GM12891 (cell line): ENCODE data around the gene ARHGAP19.

ENCODE experiments used
- POLR2A ChIP-seq: IDR thresholded peaks from 2 replicates; pipeline ENCODE4 v1.6.1; 2011; ENCODE audit warnings: low read depth, low read length, control low read depth
- POLR2AphosphoS5 ChIP-seq: IDR thresholded peaks from 2 replicates; pipeline ENCODE4 v1.6.1; 2011; ENCODE audit warnings: low read depth, low read length, control low read depth
- POU2F2 ChIP-seq: IDR thresholded peaks from 2 replicates; pipeline ENCODE4 v1.6.1; 2011; ENCODE audit warnings: low read depth, mild to moderate bottlenecking, control low read depth, low read length, moderate library complexity
- TAF1 ChIP-seq: IDR thresholded peaks from 2 replicates; pipeline ENCODE4 v1.6.1; 2011; ENCODE audit warnings: low read depth, low read length, control low read depth

DNA sequence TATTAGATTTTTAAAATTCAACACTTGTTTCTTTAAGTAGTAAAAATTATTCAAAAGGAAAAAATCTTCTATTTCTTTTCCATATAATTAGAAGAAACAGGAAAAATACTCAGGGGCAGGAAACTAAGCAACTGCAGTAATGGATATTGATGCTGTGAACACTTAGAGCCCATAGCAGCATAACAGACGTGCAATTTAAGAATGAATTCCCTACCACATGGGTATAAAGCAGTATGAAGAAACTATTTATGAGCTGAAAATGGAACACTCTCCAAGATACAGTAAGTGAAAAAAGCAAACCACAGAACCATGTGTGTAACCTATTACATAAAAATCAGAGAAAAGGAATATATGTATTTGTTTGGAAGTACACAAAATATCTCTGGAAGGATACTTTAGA is 30.8 kb downstream of the ARHGAP19 start:
- TF ChIP-seq POLR2AphosphoS5 = no peak
- no peak for TF ChIP-seq TAF1
- TF ChIP-seq POLR2A = no peak
- no peak for TF ChIP-seq POU2F2
